COLO829 (cell line): ENCODE data around the gene HMCN1.
"Not testable (repeated sequence)": the region's sequence is repeated elsewhere in the genome, so short reads cannot be mapped to it uniquely, and the experiment has no call there.

ENCODE experiments used
- DNase-seq: peaks from one replicate; pipeline ENCODE4 v3.0.0; 2012; ENCODE audit warnings: low spot score

HMCN1 gene

DNA sequence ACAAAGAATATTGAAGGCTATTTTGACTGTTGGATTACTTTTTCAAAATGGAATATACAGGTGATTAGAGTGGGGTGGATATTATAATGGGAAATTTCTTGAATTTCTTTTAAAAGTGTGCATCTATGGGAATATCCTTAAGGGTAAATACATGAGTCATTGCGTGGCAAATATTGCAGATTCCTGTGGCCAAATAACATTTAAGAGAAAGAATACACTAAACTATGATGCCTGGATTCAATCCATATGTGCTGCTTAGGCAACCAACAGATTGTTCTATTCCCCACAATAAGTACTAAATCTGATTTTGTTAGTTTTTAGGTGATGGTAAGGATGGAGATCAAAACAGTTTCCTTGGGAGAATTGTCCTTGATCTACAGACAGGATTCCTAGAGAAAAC lies 119.5 kb downstream of the HMCN1 start:
- peak; percentile 64 for DNase-seq

DNA sequence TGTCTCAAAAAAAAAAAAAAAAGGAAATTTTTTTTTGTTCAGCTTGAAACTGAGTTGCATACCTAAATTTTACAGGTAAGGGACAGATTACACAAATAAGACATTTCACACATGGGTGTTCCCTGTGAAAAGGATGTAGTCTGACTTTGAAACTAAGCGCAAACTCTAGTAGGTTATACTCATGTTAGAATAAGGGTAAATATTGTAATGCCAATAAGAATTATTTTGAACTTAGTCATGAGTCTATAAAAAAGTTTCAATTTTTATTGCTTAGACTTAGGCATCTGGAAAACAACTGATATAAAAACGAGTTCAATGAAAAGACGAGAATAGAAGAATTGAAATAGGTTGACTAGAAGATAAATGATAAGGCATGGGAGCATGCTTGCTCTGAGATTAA lies 122.3 kb downstream of the HMCN1 start:
- DNase-seq = no peak

DNA sequence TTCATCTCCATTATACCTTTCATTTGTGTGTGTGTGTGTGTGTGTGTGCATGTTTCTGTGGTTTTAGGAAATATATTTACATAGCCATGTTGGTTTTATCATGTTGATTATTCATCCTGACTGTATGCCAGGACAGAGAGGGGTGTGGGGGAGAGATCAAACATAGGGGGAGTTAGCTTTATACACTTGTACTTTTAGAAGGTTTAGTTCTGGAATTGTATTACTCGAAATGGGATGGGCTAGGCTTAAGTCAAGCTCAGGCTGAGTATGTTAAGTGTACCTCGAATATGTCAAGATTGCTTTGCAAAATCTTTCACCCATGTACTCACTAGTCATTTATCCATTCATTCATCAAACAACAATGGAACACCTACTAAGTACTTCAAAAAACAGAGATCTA lies 123.3 kb downstream of the HMCN1 start:
- no peak for DNase-seq

DNA sequence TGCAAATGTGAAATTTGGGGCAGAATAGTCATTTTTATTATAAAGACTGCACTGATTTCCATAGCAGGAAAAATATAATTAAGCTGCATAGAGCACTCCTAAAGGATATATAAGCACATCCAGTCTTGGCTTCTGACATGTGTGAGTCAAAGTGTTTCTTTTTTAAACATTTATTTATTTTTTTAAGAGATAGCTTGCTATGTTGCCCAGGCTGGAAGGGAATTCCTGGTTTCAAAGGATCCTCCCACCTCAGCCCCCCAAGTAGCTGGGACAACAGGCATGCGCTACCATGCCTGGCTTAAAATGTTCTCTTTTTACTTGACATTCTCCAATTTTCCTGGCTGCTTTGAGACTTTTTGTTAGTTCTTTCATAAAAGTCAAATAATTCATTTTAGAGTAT lies 126.1 kb downstream of the HMCN1 start:
- no peak for DNase-seq

DNA sequence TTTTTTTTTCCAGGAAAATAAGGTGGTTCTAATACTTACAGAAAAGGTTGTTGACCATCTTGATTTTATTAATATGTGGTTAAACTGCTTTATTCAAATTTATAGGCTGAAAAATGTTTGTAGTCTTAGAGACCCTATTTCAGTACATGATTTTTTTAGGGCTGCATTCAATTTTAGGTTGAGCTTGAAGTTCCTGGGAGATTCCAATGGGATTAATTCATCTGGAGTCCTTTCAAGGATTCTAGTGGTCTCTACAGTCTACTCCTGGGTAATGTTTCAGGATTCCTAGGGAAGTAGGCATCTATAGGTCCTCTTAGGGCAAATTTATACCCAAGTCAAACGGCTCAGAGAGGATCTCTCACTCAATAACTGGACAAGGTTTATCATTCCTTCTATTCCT lies 126.7 kb downstream of the HMCN1 start:
- DNase-seq = no peak

DNA sequence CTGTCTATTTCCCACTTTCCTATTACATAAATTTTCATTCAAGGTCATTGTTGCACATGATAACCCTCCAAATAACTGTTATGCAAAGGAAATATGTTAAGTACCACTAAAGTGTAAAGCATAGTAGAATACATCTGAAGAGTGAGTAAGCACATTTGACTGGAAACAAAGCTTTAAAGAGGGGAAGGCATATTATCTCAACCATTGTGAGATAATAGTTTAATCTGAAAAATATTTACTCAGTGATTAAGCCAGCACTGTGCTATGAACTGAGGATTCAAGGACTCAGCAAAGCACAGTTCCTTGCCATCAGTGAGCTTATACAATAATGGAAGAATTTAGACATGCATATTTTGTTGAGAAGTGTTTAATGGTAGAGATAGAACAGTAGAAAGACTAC lies 127.4 kb downstream of the HMCN1 start:
- DNase-seq = no peak

DNA sequence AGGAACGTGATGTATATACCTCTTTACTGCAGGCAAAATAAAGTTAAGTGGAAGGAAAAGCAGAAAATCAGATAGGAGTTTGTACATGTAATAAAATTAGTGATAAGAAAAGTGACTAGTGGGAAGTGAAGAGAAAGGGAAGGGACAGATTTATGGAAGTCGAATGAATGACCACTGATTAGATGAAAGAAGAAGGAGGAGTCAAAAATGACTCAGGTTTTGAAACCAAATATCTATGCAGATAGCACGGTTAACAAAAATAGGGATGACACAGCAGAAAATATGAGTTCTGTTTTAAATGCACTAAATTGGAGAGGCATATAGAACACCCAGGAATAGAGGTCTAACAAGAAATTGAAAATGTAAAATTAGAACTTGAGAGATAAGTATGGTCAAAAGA lies 128.0 kb downstream of the HMCN1 start:
- peak; percentile 73 for DNase-seq

DNA sequence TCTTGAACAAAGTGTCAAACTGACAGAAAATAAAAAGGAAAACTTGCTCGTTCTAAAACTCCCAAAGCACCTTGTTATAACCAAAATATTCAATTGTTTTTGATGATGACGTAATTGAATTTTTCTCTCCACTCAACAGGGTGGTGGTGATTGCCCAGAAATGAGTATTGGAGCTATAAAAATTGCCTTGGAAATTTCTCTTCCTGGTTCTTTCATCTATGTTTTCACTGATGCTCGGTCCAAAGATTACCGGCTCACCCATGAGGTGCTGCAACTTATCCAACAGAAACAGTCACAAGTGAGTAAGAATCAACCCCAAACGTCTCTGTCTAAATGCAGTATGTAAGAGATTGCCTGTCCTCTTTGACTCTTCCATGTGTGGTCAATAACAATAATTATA lies 130.1 kb downstream of the HMCN1 start:
- no peak for DNase-seq

DNA sequence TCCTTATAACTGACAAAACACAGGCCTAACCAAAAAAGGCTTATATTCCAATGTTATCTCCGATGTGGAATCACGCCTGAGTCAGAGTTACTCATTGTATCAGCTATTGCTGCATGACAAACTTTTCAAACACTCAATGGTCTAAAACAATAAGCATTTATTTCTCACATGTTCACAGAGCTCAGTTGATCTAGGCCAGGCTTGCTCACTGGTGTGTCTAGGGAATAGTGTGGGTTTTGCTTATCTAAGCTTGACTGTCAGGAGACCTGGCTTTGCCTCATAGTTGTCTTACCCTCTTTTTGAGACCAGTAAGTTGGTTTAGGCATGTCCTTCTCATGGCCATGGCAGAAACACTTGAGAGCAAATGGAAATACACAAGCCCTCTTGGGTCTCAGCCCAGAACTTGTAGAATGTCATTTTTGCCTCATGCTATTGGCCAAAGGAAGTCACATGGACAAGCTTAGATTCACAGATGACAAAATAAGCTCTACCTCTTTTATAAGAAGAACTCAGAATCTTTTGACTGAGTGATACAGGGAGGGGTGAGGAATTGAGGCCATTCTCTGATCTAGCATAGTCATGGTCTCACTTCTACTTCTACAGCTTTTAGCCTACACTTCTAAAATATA lies 130.8 kb downstream of the HMCN1 start:
- peak; percentile 34 for DNase-seq

DNA sequence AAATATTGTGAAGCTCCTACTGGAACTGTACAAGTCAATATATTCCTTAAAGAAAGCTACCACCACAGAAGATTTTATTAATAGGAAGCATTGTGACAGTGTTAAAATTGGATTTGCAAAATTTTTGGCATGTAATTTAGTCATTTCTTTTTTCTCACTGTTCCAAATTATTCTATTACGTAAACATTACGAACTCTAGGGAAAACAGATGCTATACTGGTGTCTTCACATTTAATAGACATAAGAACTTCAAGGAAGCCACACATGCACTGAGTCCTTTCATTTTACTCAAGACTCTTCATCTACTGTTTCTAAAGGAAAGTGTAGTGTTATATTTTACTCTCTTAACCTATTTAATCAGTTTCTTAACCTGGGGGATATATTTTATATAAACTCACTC lies 135.4 kb downstream of the HMCN1 start:
- no peak for DNase-seq

DNA sequence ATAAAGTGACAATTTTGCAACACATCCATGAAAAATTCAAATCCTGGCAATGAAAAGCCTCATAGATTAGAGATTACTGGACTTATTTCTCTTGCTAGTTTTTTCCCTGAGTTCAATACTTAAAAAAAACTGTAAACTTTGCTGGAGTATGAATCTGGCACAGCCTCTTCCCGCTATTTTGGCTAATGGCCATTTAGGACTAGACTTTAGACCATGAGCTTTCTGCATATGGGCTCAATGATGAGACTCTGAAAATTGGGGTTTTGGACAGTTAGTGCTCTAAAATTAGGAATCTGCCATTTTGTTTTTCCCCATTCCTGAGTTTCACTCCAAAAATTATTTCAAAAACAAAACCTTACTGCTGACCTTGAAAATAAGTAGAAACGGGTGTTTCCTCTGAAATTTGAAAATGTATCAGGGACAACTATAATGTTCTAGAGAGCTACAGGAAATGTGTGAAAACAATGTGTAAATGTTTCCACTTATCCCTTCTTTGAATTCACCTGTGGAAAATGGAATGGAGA lies 137.5 kb downstream of the HMCN1 start:
- no peak for DNase-seq

DNA sequence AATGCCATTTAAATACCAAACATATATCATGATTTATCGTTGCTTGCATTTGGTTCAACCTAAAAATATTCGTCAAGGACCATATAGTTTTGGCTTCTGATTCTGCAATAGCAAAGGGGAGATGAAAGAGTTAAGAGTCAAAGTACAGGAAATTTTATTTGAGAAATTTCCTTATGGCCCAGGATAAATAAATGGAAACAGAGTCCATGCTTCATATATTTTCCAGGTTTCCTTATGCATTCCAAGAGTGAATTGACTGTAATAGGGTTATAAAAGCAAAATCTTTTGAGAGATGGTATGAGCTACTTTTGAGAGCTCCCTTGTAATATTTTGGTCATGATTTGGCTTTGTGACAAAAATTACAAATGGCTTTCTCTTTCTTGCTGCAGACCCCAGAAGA lies 140.1 kb downstream of the HMCN1 start:
- no peak for DNase-seq

DNA sequence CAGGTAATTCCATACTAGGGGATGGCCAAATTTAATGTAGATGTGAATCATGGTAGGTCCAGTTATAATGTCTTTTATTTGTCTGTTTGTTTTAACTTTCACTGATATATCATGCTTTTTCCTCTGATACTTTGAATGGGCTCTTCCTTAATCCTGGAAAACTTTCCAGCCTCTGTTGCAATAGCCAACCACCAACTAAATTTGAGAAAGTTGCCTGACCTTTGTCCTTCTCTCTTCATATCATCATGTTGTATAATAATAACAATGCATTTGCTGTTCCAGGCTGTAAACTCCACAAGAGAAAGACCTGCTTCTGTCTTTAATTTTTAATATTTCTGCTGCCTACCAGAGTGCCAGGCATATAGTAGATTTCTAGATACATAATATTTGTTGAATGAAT lies 146.1 kb downstream of the HMCN1 start:
- DNase-seq = no peak

DNA sequence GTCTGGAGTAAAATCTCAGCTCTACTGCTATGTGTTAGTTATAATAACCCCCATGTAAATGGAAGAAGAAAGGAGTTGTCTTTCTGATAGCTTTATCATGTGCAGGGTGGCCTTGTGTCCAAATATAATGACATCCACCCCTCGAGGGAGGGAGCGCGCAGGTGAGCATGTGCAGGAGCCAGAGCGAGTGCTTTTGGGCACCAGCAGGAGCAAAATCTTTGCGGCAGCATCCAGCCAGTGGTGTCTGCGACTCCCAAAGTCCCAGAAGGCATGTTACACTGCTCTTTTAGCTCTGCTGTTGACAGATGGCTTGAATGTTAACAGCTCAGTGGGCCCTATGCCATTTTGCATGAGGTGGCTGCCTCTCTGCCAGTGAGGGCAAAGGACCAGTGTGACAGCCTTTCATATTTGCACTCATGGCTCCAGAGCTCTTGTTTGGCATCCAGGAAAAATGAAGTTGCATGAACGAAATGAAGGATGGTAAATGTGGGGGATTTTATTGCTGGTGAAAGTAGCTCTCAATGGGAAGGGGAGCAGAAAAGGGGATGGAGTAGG lies 146.7 kb downstream of the HMCN1 start:
- no peak for DNase-seq

DNA sequence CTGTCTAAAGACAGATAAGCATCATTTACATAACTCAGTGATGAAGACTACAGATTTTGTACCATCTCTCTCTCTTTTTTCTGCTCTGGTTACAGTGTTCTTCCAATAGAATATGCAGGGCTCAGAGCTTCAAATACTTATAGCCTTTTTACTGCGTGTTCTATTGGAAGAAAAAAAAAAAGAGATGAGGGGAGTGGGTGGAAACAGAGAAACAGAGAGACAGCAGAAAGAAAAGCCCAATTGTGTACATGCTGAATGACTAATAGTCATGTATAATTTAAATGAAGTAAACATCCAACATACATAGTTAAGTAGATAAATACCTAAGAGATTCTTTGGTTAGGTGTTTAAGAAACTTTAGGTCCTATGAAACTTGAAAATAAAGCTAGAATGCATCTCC lies 151.9 kb downstream of the HMCN1 start:
- DNase-seq = peak; percentile 79

DNA sequence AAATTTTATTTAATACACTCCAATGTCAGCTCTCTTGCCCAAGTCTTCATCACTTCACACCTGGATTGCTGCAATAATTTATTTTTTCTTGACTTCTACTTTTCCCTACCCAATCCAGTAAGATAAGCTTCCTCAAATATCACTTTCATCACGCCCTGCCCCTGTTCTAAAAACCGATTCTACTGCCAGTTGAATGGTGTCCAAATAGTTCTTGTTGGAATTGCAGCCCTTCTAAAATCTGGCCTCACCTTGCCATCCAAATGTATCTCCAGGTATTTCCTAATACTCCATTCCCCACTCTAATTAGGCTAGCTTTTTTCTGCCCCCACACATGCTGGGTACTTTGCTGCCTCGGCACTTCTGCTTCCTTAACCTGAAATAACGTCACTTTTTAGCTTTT lies 152.5 kb downstream of the HMCN1 start:
- DNase-seq = no peak

DNA sequence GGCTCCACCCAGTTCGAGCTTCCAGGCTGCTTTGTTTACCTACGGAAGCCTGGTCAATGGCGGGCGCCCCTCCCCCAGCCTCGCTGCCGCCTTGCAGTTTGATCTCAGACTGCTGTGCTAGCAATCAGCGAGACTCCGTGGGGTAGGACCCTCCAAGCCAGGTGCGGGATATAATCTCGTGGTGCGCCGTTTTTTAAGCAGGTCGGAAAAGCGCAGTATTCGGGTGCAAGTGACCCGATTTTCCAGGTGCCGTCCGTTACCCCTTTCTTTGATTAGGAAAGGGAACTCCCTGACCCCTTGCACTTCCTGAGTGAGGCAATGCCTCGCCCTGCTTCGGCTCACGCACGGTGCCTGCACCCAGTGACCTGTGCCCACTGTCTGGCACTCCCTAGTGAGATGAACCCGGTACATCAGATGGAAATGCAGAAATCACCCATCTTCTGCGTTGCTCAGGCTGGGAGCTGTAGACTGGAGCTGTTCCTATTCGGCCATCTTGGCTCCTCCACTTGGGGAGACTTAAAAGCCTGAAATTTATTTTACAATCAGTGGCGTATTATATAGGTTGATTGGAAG lies 158.7 kb downstream of the HMCN1 start:
- not testable (repeated sequence) for DNase-seq

DNA sequence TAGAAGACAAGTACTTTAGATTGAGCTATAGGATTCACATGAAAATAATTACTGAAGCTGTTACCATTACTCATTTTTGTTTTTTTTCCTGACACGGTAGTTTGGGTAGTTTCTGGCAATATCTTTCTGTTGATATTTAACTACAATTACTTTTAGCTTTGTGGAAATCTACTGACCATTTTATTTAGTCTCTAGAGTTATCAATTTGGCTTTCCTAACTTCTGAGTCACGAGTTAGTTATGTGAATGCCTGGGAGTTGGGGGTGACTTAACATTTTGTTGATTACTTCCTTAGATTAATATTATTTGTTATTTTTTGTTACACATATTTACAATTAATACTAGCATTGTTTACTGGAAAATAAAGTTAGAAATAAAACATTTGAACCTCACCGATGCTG lies 160.6 kb downstream of the HMCN1 start:
- no peak for DNase-seq

DNA sequence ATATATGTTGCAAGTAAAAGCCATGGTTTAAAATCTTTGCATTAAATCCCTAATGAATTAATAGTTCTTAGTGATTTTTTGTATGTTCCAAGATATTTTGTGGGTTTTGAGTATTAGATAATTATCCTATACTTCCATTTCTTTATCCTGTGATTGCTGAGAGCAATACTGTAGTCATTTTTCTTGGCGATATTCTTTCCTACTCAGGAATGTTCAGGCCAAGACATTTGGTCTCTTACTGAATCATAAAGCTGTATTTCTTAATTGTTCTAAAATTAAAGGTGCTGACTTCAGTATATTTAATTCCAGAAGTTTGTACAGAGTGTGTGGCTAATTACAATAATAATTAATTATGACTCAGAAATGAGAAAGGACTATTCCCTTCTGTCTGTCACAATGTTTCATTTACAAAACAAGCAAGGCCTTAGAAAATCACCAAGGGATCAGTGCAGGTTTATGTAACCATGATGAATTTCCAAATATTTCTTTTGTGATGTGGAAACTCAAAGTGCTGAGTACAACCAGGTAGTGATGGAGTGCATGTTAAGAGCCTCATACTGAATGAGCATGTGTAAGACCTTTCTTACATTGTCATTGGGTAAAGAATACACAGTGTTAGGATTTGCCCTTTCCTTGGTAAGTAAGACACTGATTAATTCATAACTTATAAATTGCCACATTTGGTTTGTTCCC lies 161.2 kb downstream of the HMCN1 start:
- no peak for DNase-seq

DNA sequence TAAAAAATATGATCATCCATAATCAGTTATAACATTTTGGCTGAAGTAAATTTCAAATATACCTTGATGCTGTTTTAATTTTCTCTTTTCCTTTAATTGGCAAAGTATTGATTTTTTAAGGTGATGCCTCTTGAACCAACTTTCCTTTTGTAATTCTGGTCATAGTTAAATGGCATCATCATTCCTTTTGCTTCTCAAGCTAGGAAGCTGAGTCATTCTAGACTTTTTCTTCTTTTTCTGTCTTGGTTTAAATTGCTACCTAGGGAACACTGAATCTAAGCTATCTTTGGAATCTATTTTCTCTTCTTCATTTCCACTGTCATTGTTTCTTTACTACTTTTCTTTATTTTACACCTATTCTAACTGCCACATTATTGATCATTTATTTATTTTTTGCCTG lies 162.7 kb downstream of the HMCN1 start:
- no peak for DNase-seq

DNA sequence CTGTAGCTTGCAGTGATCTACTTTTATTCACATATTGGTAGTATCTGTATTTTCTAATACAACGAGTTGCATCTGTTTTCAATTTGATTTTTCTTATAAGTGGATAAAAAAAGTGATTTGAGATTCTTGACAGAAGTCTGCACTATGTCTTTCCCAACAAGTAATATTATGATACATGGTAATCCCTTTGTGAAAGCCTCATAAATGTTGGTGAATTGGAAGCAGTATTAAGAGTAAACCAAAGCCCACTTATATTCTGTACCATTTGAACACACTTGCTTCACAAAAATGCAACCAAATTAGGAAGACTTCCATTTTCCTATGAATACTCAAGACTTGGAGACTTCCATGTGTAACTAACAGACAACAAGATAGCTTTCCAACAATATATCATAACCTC lies 172.0 kb downstream of the HMCN1 start:
- no peak for DNase-seq

DNA sequence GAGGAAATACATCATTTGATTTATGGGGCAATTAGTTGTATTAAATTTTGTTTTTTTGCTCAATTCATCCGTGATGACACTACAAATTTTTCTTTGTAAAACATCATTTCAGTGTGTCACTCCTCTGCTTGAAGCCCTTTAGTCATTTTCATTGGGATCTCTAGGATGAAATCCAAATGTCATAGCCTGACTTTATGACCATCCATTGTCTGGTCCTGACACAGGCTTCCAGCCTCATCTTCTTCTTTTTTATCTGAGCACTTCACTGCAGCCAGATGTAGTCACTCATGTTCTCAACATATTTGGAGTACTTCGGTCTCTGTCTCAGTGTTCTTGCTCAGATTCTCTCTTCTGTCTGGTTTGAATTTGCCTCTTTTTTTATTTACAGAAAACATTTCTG lies 173.1 kb downstream of the HMCN1 start:
- DNase-seq = no peak

DNA sequence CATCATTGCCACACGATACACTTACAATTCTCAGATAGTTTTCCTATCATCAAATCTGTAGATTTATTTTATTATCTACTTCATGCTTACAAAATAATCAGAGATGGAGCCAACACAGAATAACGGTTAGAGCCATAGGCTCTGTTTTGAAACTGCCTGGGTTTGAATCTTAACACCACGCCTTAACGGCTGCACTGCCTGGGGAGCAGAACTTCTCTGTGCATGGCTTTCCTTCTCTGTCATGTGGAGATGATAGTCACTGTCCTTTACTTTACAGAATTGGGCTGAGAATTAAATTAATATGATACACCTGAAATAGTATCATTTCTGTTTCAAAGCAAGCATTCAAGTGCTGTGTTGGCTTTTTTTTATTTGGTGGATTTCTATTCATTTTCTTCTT lies 177.8 kb downstream of the HMCN1 start:
- DNase-seq = no peak
